Panc1 (cell line): ENCODE data around the gene VMAC.

Experiments used
- SIN3A ChIP-seq: IDR thresholded peaks from 2 replicates; pipeline ENCODE4 v1.6.1; 2012; ENCODE audit warnings: low read depth, mild to moderate bottlenecking, low read length, moderate library complexity, borderline replicate concordance; ENCODE audit not compliant: insufficient read depth
- TF ChIP-seq, protein P1 (sequence below): fragments of 450-650 bp; IDR thresholded peaks from 2 replicates; pipeline ENCODE4 v1.5.1; 2017; ENCODE audit warnings: mild to moderate bottlenecking

DNA sequence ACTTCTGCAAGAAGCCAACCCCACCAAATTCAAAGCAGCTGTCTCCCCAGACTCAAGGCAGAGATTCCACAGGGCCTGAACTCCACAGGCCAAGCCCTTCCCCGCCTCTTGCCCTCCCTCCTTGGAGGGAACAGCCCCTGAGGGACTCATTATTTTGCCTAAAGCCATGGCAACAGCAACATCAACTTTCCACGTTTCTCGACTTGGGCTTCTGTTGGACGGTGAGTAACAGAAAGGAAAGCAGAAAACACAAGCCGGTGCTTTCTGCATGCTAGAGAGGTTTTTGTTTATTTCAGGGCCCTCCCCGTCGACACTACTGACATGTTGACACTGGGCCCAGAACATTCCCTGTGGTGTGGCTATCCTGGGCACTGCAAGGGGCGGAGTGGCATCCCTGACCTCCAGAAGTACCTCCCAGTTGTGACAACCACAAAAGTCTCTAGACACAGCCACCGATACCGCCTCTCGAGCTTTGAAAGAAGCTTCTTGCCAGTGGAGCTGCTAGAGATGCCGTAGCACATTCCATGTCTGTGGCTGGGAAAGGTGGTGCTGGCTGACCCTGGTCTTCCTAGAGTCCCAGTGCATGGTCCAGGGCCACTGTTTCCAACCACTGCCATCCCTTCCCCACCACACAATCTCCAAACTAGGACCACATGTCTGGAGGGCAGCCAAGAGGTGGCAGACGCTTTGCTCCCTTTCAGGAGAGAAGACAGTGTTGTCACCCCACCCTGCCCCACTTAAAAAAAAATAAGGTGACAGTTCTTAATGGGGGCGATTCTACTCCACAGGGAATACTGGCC is 22.2 kb downstream of the VMAC start:
- TF ChIP-seq, protein P1, sequence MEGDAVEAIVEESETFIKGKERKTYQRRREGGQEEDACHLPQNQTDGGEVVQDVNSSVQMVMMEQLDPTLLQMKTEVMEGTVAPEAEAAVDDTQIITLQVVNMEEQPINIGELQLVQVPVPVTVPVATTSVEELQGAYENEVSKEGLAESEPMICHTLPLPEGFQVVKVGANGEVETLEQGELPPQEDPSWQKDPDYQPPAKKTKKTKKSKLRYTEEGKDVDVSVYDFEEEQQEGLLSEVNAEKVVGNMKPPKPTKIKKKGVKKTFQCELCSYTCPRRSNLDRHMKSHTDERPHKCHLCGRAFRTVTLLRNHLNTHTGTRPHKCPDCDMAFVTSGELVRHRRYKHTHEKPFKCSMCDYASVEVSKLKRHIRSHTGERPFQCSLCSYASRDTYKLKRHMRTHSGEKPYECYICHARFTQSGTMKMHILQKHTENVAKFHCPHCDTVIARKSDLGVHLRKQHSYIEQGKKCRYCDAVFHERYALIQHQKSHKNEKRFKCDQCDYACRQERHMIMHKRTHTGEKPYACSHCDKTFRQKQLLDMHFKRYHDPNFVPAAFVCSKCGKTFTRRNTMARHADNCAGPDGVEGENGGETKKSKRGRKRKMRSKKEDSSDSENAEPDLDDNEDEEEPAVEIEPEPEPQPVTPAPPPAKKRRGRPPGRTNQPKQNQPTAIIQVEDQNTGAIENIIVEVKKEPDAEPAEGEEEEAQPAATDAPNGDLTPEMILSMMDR = no peak
- no peak for TF ChIP-seq SIN3A
